A549 (cell line): Measurements from ENCODE around the gene BOC. TPM values are rescaled to one million over a fixed set of nuclear protein-coding genes. Genes with fewer than 3 reads are reported as not detected.

Source experiments
- ATAC-seq, 2 experiments: fragments of 200-7000 bp in 1 of 2; fragments of >200 bp in 1 of 2; cut with Nextera tagmentation in 1 of 2; cut with Tn5 transposase in 1 of 2; 3 replicates each; pipeline versions ENCODE4 v1.8.0 to v1.9.1; 2018 to 2020; ENCODE audit warnings: mild to moderate bottlenecking in 1 of 2, moderate library complexity in 1 of 2
- CTCF ChIA-PET: fragments of 300-600 bp; sonication (Branson Sonifier 250); formaldehyde crosslinking; extraction: SDS; loops from one replicate; lab custom pipeline; 2021; ENCODE audit warnings: antibody characterized with exemption, inconsistent platforms; lab: Yijun Ruan, JAX
- POLR2A ChIA-PET: fragments of 350-600 bp; formaldehyde crosslinking; extraction: SDS; loops from one replicate; lab custom pipeline; 2021; ENCODE audit warnings: antibody characterized with exemption, inconsistent platforms; lab: Yijun Ruan, JAX
- DNase-seq, 2 experiments: peaks; one replicate each; pipeline versions ENCODE4 v3.0.0 to v3.0.0-alpha.2; 2011 to 2016; ENCODE audit warnings: low read depth in 1 of 2, low spot score in 1 of 2
- FAIRE-seq: peaks from 2 replicates; lab custom pipeline; 2011; peaks lifted over from hg19 to GRCh38; lab: Jason Lieb, UNC
- H3K27ac ChIP-seq, 2 experiments: fragments of >200 bp; sonication (Bioruptor Twin); formaldehyde crosslinking; 3 replicates each; pipeline ENCODE4 v1.5.1; 2016 to 2017
- H3K4me1 ChIP-seq: fragments of >200 bp; sonication (Bioruptor Twin); formaldehyde crosslinking; 3 replicates; pipeline ENCODE4 v1.6.1; 2016
- H3K4me2 ChIP-seq: fragments of >200 bp; sonication (Bioruptor Twin); formaldehyde crosslinking; 3 replicates; pipeline ENCODE4 v1.6.1; 2016
- H3K4me3 ChIP-seq: fragments of >200 bp; sonication (Bioruptor Twin); formaldehyde crosslinking; 3 replicates; pipeline ENCODE4 v1.5.1; 2016
- H3K9me3 ChIP-seq: fragments of >200 bp; sonication (Bioruptor Twin); formaldehyde crosslinking; 3 replicates; pipeline ENCODE4 v1.6.1; 2016
- BCL3 ChIP-seq: fragments of >200 bp; sonication (Bioruptor Twin); formaldehyde crosslinking; IDR thresholded peaks from 3 replicates; pipeline ENCODE4 v1.6.1; 2016
- CBX8 ChIP-seq: fragments of 200-600 bp; sonication (generic); IDR thresholded peaks from 2 replicates; pipeline ENCODE4 v1.6.1; 2016
- CEBPB ChIP-seq, 2 experiments: fragments of >200 bp in 1 of 2; sonication (Bioruptor Twin) in 1 of 2; formaldehyde crosslinking in 1 of 2; IDR thresholded peaks; 2 replicates each; pipeline ENCODE4 v1.6.1; 2012 to 2016
- CHD2 ChIP-seq: fragments of 150-350 bp; IDR thresholded peaks from 2 replicates; pipeline ENCODE4 v1.6.1; 2014; ENCODE audit warnings: low read length; ENCODE audit not compliant: partially characterized antibody
- CHD4 ChIP-seq: fragments of 200-600 bp; sonication (generic); IDR thresholded peaks from 2 replicates; pipeline ENCODE4 v1.6.1; 2016; ENCODE audit warnings: antibody characterized with exemption, mild to moderate bottlenecking, borderline replicate concordance
- ELK1 ChIP-seq: fragments of 150-350 bp; IDR thresholded peaks from 2 replicates; pipeline ENCODE4 v1.6.1; 2014; ENCODE audit warnings: low read depth, mild to moderate bottlenecking, low read length
- ESRRA ChIP-seq: fragments of 150-350 bp; IDR thresholded peaks from 2 replicates; pipeline ENCODE4 v1.6.1; 2014; ENCODE audit warnings: mild to moderate bottlenecking, low read length, borderline replicate concordance
- FOSL2 ChIP-seq, 2 experiments: fragments of 450-650 bp in 1 of 2; fragments of >200 bp in 1 of 2; sonication (Bioruptor Twin) in 1 of 2; formaldehyde crosslinking; IDR thresholded peaks; 2 replicates each; pipeline versions ENCODE4 v1.5.0 to v1.6.1; 2016 to 2020; ENCODE audit warnings: mild to moderate bottlenecking in 1 of 2, moderate library complexity in 1 of 2
- HDAC2 ChIP-seq: fragments of 200-600 bp; sonication (generic); IDR thresholded peaks from 2 replicates; pipeline ENCODE4 v1.6.1; 2016
- HOXA7 ChIP-seq: fragments of 250-450 bp; sonication (Bioruptor Pico); IDR thresholded peaks from 2 replicates; pipeline ENCODE4 v1.5.0; 2020; ENCODE audit warnings: mild to moderate bottlenecking, moderate library complexity
- HOXB13 ChIP-seq: fragments of 250-450 bp; sonication (Bioruptor Pico); IDR thresholded peaks from 2 replicates; pipeline ENCODE4 v1.5.0; 2020; ENCODE audit warnings: low read depth, mild to moderate bottlenecking, moderate library complexity
- HOXB5 ChIP-seq: fragments of 250-450 bp; sonication (Bioruptor Pico); IDR thresholded peaks from 2 replicates; pipeline ENCODE4 v1.5.0; 2020; ENCODE audit warnings: mild to moderate bottlenecking, moderate library complexity
- NFE2L2 ChIP-seq: fragments of 150-350 bp; conservative IDR thresholded peaks from 2 replicates; pipeline ENCODE4 v1.6.1; 2014; ENCODE audit warnings: low read length
- RAD21 ChIP-seq, 2 experiments: fragments of >200 bp in 1 of 2; sonication (Bioruptor Twin) in 1 of 2; formaldehyde crosslinking in 1 of 2; IDR thresholded peaks in 1 of 2; conservative IDR thresholded peaks in 1 of 2; 2 replicates in 1 of 2; 3 replicates in 1 of 2; pipeline ENCODE4 v1.6.1; 2012 to 2018; ENCODE audit warnings: inconsistent platforms in 1 of 2
- RNF2 ChIP-seq: fragments of 200-600 bp; sonication (generic); IDR thresholded peaks from 2 replicates; pipeline ENCODE4 v1.6.1; 2016; ENCODE audit warnings: low read depth, mild to moderate bottlenecking, antibody characterized with exemption, moderate library complexity, borderline replicate concordance
- SREBF2 ChIP-seq: fragments of 450-650 bp; IDR thresholded peaks from 2 replicates; pipeline ENCODE4 v1.6.1; 2014; ENCODE audit warnings: mild to moderate bottlenecking, moderate library complexity
- TFCP2L1 ChIP-seq: fragments of 250-450 bp; sonication (Bioruptor Pico); IDR thresholded peaks from 2 replicates; pipeline ENCODE4 v1.5.0; 2021; ENCODE audit warnings: mild to moderate bottlenecking
- WGBS: methylation state at CpG from one replicate; pipeline ENCODE4 v1.1.6; 2017; ENCODE audit errors: missing lambda C conversion rate; 5-methylcytosine and 5-hydroxymethylcytosine counted together
- polyA plus RNA-seq, 4 experiments: library from polyadenylated mRNA; depleted of rRNA in 3 of 4; stranded (reverse); fragments of >200 nt; fragmentation: RNase III in 1 of 4; extraction: RNeasy Plus Mini Kit Qiagen cat#74134 plus additional on column Dnase treatment in 1 of 4; gene quantifications; 2 replicates in 3 of 4; 3 replicates in 1 of 4; pipeline ENCODE4 v1.2.3, GENCODE V29; 2011 to 2017
- TF ChIP-seq, protein P1 (sequence below): fragments of 200-600 bp; sonication (generic); IDR thresholded peaks from 2 replicates; pipeline ENCODE4 v1.6.1; 2016; ENCODE audit warnings: antibody characterized with exemption, mild to moderate bottlenecking, moderate library complexity
- TF ChIP-seq, protein P2 (sequence below): fragments of 250-450 bp; sonication (Bioruptor Pico); IDR thresholded peaks from 2 replicates; pipeline ENCODE4 v1.5.0; 2021; ENCODE audit warnings: mild to moderate bottlenecking, moderate library complexity, borderline replicate concordance
- TF ChIP-seq, protein P3 (sequence below): IDR thresholded peaks from 2 replicates; pipeline ENCODE4 v1.6.1; 2012; ENCODE audit warnings: low read depth, borderline replicate concordance

The BOC gene
- polyA plus RNA-seq, 2 of the 4 experiments (the other 2 are of a cell fraction), result 4.0 TPM

DNA sequence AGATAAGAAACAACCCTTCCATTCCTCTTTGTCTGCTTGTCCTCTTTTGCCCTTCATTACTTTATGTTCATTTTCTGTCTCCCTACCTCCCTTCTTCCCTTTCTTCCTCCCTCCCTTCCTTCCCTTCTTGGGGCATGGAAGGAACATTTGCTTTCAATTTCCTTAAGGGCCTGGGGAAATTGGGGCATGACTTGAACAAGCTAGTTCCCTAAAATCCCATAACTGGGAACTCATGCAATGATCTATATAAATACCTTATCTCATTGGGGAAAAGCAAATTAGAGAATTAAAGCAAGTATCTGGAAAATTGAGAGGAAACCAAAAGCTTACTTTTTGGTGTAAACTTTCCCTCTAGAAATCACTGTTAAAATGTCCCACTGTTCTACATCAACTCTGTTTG lies 35.7 kb downstream of the BOC start (continued):
- TF ChIP-seq ELK1, result no peak

- Histone ChIP-seq H3K9me3 (no peaks in the 10 kb centered on the region), H3K4me2 (no peak overlapping the region), H3K27ac (no peak overlapping the region), H3K4me1 (no peaks in the 10 kb centered on the region), H3K4me3 (no peak overlapping the region)
- POLR2A ChIA-PET, result no interaction called here
- no peak for TF ChIP-seq RAD21 (conservative IDR thresholded peaks at IDR 0.05 in 1 of 2, IDR thresholded peaks at IDR 0.05 in 1 of 2)
- TF ChIP-seq FOSL2 (IDR thresholded peaks at IDR 0.05), result no peak
- no peak for TF ChIP-seq FOSL2 (CRISPR knock-in tag; IDR thresholded peaks at IDR 0.05)
- TF ChIP-seq ELK1, result no peak
- no peak for TF ChIP-seq HOXB5
- CTCF ChIA-PET, result no interaction called here
- DNase-seq (no peak), ATAC-seq (no peak), FAIRE-seq (no peak)
- WGBS, result 64% methylated on average over 7 of the region's 7 CpGs
Measured at GRCh38 chr3:113247675-113248458, 36.5 kb downstream of the BOC start.

- FAIRE-seq (no peak), DNase-seq (peak in 1 of 2 experiments; percentile 8), ATAC-seq (peak; percentile 54 to 56; a peak in 4 of 6 replicates)
- WGBS, result 50% methylated on average over 3 of the region's 3 CpGs
- Histone ChIP-seq H3K9me3 (no peaks in the 10 kb centered on the region), H3K4me2 (no peak overlapping the region), H3K27ac (no peak overlapping the region), H3K4me3 (no peak overlapping the region), H3K4me1 (no peaks in the 10 kb centered on the region)
- TF ChIP-seq RNF2 (no peak), ESRRA (no peak), CHD2 (no peak), CBX8 (no peak), HDAC2 (no peak), CEBPB (IDR thresholded peaks at IDR 0.05) (no peak), HOXA7 (CRISPR knock-in tag) (no peak), CHD4 (no peak), SREBF2 (no peak), HOXB13 (CRISPR knock-in tag) (no peak), TFCP2L1 (CRISPR knock-in tag) (no peak), NFE2L2 (no peak), BCL3 (no peak)
- TF ChIP-seq, protein P1, sequence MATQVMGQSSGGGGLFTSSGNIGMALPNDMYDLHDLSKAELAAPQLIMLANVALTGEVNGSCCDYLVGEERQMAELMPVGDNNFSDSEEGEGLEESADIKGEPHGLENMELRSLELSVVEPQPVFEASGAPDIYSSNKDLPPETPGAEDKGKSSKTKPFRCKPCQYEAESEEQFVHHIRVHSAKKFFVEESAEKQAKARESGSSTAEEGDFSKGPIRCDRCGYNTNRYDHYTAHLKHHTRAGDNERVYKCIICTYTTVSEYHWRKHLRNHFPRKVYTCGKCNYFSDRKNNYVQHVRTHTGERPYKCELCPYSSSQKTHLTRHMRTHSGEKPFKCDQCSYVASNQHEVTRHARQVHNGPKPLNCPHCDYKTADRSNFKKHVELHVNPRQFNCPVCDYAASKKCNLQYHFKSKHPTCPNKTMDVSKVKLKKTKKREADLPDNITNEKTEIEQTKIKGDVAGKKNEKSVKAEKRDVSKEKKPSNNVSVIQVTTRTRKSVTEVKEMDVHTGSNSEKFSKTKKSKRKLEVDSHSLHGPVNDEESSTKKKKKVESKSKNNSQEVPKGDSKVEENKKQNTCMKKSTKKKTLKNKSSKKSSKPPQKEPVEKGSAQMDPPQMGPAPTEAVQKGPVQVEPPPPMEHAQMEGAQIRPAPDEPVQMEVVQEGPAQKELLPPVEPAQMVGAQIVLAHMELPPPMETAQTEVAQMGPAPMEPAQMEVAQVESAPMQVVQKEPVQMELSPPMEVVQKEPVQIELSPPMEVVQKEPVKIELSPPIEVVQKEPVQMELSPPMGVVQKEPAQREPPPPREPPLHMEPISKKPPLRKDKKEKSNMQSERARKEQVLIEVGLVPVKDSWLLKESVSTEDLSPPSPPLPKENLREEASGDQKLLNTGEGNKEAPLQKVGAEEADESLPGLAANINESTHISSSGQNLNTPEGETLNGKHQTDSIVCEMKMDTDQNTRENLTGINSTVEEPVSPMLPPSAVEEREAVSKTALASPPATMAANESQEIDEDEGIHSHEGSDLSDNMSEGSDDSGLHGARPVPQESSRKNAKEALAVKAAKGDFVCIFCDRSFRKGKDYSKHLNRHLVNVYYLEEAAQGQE, result no peak
- TF ChIP-seq, protein P2, sequence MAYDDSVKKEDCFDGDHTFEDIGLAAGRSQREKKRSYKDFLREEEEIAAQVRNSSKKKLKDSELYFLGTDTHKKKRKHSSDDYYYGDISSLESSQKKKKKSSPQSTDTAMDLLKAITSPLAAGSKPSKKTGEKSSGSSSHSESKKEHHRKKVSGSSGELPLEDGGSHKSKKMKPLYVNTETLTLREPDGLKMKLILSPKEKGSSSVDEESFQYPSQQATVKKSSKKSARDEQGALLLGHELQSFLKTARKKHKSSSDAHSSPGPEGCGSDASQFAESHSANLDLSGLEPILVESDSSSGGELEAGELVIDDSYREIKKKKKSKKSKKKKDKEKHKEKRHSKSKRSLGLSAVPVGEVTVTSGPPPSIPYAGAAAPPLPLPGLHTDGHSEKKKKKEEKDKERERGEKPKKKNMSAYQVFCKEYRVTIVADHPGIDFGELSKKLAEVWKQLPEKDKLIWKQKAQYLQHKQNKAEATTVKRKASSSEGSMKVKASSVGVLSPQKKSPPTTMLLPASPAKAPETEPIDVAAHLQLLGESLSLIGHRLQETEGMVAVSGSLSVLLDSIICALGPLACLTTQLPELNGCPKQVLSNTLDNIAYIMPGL (CRISPR knock-in tag), result no peak
- TF ChIP-seq, protein P3, sequence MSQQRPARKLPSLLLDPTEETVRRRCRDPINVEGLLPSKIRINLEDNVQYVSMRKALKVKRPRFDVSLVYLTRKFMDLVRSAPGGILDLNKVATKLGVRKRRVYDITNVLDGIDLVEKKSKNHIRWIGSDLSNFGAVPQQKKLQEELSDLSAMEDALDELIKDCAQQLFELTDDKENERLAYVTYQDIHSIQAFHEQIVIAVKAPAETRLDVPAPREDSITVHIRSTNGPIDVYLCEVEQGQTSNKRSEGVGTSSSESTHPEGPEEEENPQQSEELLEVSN, result no peak
- POLR2A ChIA-PET, result no interaction called here
- CTCF ChIA-PET, result interaction anchor here (1.7 kb wide), 1 partner anchor 14 kb away, joined by 5 read pairs; no protein-coding TSS in a partner anchor
Measured at GRCh38 chr3:113249111-113249510, 37.8 kb downstream of the BOC start.
